DOHH2 (cell line): Measurements from ENCODE around the gene ASPSCR1.

Experiments
- CTCF ChIP-seq: fragments of 200-600 bp; sonication (generic); IDR thresholded peaks from one replicate; pipeline ENCODE4 v1.5.1; 2014; ENCODE audit warnings: antibody characterized with exemption, mild to moderate bottlenecking, low read depth, low read length; ENCODE audit not compliant: poor library complexity, severe bottlenecking
- EZH2phosphoT487 ChIP-seq: fragments of 200-600 bp; sonication (generic); IDR thresholded peaks from 2 replicates; pipeline ENCODE4 v1.6.1; 2017; ENCODE audit warnings: borderline replicate concordance, mild to moderate bottlenecking, antibody characterized with exemption, low read length, moderate library complexity, mixed read lengths

GRCh38 chr17:82028966-82029365 lies 51.5 kb downstream of the ASPSCR1 start:
- TF ChIP-seq CTCF (no peak), EZH2phosphoT487 (no peak)
